IPS DF 4.7 (cell line): Measurements from ENCODE around the gene GOLGA6A.

ENCODE experiments used
- DNase-seq: peaks from one replicate; pipeline ENCODE4 v3.0.0-alpha.2; 2013; ENCODE audit warnings: low spot score; ENCODE audit errors: extremely low read depth

Gene GOLGA6A

GRCh38 chr15:74037171-74038117 lies 44.9 kb downstream of the GOLGA6A start:
- no peak for DNase-seq

- DNase-seq = peak; percentile 38
Observed at GRCh38 chr15:74036271-74037170, 45.8 kb downstream of the GOLGA6A start.

GRCh38 chr15:74035121-74036017 lies 47.0 kb downstream of the GOLGA6A start:
- DNase-seq = no peak

GRCh38 chr15:74034206-74034755 lies 48.1 kb downstream of the GOLGA6A start:
- DNase-seq = no peak

GRCh38 chr15:74032606-74033561 lies 49.5 kb downstream of the GOLGA6A start:
- DNase-seq = no peak

- no peak for DNase-seq
Observed at GRCh38 chr15:74032046-74032445, 50.3 kb downstream of the GOLGA6A start.

GRCh38 chr15:74028646-74029045 lies 53.7 kb downstream of the GOLGA6A start:
- DNase-seq = no peak

- DNase-seq = no peak
Observed at GRCh38 chr15:74027688-74028087, 54.7 kb downstream of the GOLGA6A start.

- no peak for DNase-seq
Observed at GRCh38 chr15:74025436-74025835, 56.9 kb downstream of the GOLGA6A start.

GRCh38 chr15:74024687-74025086 lies 57.7 kb downstream of the GOLGA6A start:
- DNase-seq = no peak

- no peak for DNase-seq
Observed at GRCh38 chr15:74022706-74023470, 59.5 kb downstream of the GOLGA6A start.
